ENCODE measurements around the gene MGST3. TPM values are rescaled to one million over a fixed set of nuclear protein-coding genes. Genes with fewer than 3 reads are reported as not detected.

The MGST3 gene
- total RNA-seq, 1 experiment from 2014 or later, result 87.7 TPM

DNA sequence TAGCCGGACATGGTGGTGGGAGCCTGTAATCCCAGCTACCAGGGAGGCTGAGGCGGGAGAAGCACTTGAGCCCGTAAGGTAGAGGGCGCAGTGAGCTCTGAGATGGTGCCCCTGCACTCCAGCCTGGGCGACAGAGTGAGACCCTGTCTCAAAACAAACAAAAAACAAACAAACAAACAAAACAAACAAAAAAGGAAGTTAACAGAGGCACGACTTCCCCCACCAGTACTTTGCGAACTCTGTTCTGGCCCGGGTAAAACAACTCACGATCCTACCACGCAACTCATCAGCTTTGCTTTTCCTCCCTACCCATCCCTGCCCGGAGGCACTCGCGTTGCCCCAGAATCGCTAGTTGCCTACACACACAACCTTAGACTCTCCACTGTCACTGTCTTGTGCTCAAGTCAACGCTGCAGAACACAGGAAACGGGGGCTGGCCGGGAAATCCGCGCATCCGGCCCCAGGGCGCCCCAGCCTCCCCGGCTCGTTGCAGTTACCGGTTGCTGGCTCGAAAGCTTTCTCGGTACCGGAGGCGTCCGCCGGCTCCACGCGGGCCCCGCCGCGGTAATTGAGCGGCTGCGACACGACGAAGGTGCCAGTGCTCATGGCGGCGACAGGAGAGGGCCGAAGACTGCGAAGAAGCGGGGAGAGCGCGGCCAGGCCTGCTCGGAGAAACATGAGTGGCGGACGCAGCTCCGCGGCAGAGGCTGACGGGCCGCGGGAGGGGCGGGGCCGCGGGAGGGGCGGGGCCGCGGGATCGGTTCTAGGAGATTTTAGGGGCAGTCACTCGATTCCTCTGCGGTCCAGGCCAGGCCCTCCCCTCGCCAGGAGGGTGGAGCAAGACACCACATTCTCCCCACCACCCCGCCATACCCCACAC, 67.1 kb downstream of the MGST3 start, which contains the start of gene ALDH9A1:
TSS of gene ALDH9A1 (minus strand) at position 682 of the 880 bp plus-strand sequence. CDS start at position 678, 4 bp downstream.
- TF ChIP-seq CTCF (conservative IDR thresholded peaks at IDR 0.05), result peak; percentile 57
- DNase-seq, result peak; percentile 95
- Mint-ChIP-seq H3K4me3 (peak within 1 kb of the TSS; percentile 97 to 99), H3K4me1 (peaks cover 10 to 14% of the 10 kb centered on the region in 2 experiments), H3K27ac (peak within 1 kb of the TSS; percentile 53 to 99 (median 84); a peak in 6 of 7 replicates), H3K36me3 (ENCODE audit: insufficient read depth in 1 of 3, low read depth in 3 of 3) (peaks cover 14 to 16% (median 15%) of the 10 kb centered on the region in 3 experiments; a peak in 6 of 7 replicates), H3K9me3 (peaks cover 1 to 4% of the 10 kb centered on the region in 2 experiments; a peak in 3 of 5 replicates), H3K27me3 (ENCODE audit: low read depth) (no peaks in the 10 kb centered on the region; the same call in none of the 2 replicates)
- Histone ChIP-seq H3K14ac (ENCODE audit: insufficient read depth, low read length) (peak within 1 kb of the TSS; percentile 79; the same call in 1 of the 2 replicates), H3K18ac (ENCODE audit: insufficient read length, low read depth, low read length) (peak within 1 kb of the TSS; percentile 81), H3K23ac (ENCODE audit: insufficient read length, low read depth, low read length) (no peak within 1 kb of the TSS), H2BK20ac (ENCODE audit: low read depth, low read length, poor library complexity, severe bottlenecking) (no peak within 1 kb of the TSS), H4K8ac (replicated peaks; ENCODE audit: insufficient read length, low read depth, low read length) (no peak within 1 kb of the TSS), H3K4ac (ENCODE audit: low read depth, low read length) (no peak within 1 kb of the TSS), H3T11ph (ENCODE audit: low read length) (no peak within 1 kb of the TSS), H4K20me1 (ENCODE audit: control insufficient read depth, insufficient read depth, insufficient read length) (no peaks in the 10 kb centered on the region), H2BK15ac (ENCODE audit: low read depth, low read length) (no peak within 1 kb of the TSS), H2AFZ (ENCODE audit: low read length) (peak within 1 kb of the TSS; percentile 0), H3K23me2 (ENCODE audit: insufficient read length, low read depth, low read length, poor library complexity, severe bottlenecking) (no peaks in the 10 kb centered on the region), H3K79me1 (ENCODE audit: insufficient read depth, low read depth, low read length, poor library complexity, severe bottlenecking) (no peaks in the 10 kb centered on the region), H2AK5ac (ENCODE audit: insufficient read length, low read length) (no peak within 1 kb of the TSS), H3K9ac (ENCODE audit: extremely low read depth, insufficient read length, low read length) (peak within 1 kb of the TSS; percentile 74), H2BK5ac (ENCODE audit: insufficient read length, low read length) (no peak within 1 kb of the TSS), H3K9me3 (ENCODE audit: control insufficient read depth, low read depth, low read length) (no peaks in the 10 kb centered on the region), H2BK120ac (ENCODE audit: low read depth, low read length, poor library complexity, severe bottlenecking) (no peak within 1 kb of the TSS), H4K5ac (ENCODE audit: insufficient read length, low read depth, low read length) (no peak within 1 kb of the TSS), H2BK12ac (ENCODE audit: insufficient read length, low read depth, low read length) (no peak within 1 kb of the TSS), H3K27ac (ENCODE audit: insufficient read length, low read depth, low read length) (peak within 1 kb of the TSS; percentile 58), H3K79me2 (ENCODE audit: insufficient read depth, low read length) (peaks cover 5% of the 10 kb centered on the region; the same call in 1 of the 2 replicates), H3K4me2 (ENCODE audit: insufficient read depth, insufficient read length, low read length) (peak within 1 kb of the TSS; percentile 93), H3K27me3 (ENCODE audit: insufficient read depth, low read length) (no peaks in the 10 kb centered on the region), H4K91ac (ENCODE audit: insufficient read length, low read depth, low read length) (no peak within 1 kb of the TSS), H3K4me1 (ENCODE audit: insufficient read depth, low read length) (no peaks in the 10 kb centered on the region), H3K56ac (ENCODE audit: insufficient read length, low read depth, low read length) (no peak within 1 kb of the TSS)
- no CpG with 5 or more reads among the region's 65 CpGs for WGBS (ENCODE audit: extremely low coverage, insufficient read length, low lambda C conversion rate)

Measured in H9 (cell line).